ENCODE results near the gene RANBP3L. TPM values are rescaled to one million over a fixed set of nuclear protein-coding genes. Genes with fewer than 3 reads are reported as not detected.

RANBP3L gene
- total and polyA plus RNA-seq, 8 donors = 0.08 to 0.43 (median 0.23) TPM; not detected in 2

DNA sequence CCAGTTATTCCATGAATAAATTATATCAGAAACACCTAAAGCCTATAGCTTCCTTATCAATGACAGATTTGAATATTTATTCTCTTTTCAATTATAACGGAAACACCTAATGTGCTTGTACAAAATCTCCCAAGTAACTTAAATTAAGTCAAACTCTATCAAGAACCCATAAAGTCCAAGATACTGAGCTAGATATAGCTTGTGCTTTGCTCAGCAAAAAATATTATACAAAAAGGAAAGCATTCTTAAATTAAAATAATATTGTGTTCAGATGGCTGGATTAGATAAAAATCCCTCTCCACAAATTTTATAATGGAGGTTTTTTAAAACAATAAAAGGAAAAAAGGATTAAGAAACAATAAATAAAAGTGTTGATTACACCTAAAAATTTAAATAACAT is 83.7 kb downstream of the RANBP3L start:
- ATAC-seq (no peak), FAIRE-seq (peak; percentile 41), DNase-seq (no peak)
- peaks cover 0 to 3% (median 0%) of the 10 kb centered on the region in 3 donors for H3K4me1 ChIP-seq
- no peak for TF ChIP-seq CTCF (IDR thresholded peaks at IDR 0.05)
- 77 to 79% methylated on average over 1 of the region's 1 CpG for WGBS, 2 donors
- intact Hi-C loops (cut with DNase I) = no loop called here
- H3K36me3 ChIP-seq = peaks cover 0 to 50% (median 0%) of the 10 kb centered on the region in 3 donors
- H3K4me3 ChIP-seq = no peak overlapping the region
- H3K27ac ChIP-seq = no peak overlapping the region
- no peaks in the 10 kb centered on the region for H3K9me3 ChIP-seq
- no peaks in the 10 kb centered on the region for H3K27me3 ChIP-seq

- H3K9me3 ChIP-seq = no peaks in the 10 kb centered on the region
- no peak overlapping the region for H3K4me3 ChIP-seq
- intact Hi-C loops (cut with DNase I) = no loop called here
- 45 to 59% methylated on average over 1 of the region's 1 CpG for WGBS, 2 donors
- peaks cover 0 to 3% (median 0%) of the 10 kb centered on the region in 3 donors for H3K4me1 ChIP-seq
- peaks cover 0 to 45% (median 0%) of the 10 kb centered on the region in 3 donors for H3K36me3 ChIP-seq
- TF ChIP-seq CTCF (IDR thresholded peaks at IDR 0.05) = no peak
- no peaks in the 10 kb centered on the region for H3K27me3 ChIP-seq
- H3K27ac ChIP-seq = no peak overlapping the region
- FAIRE-seq (no peak), ATAC-seq (no peak), DNase-seq (no peak)
These were observed 84.1 kb downstream of the RANBP3L start for GRCh38 chr5:36217567-36217966.

GRCh38 chr5:36215910-36216309 is 85.8 kb downstream of the RANBP3L start:
- intact Hi-C loops (cut with DNase I) = no loop called here
- FAIRE-seq = no peak
- Histone ChIP-seq H3K4me3 (no peak overlapping the region), H3K27me3 (no peaks in the 10 kb centered on the region), H3K4me1 (peaks cover 0 to 3% (median 0%) of the 10 kb centered on the region in 3 donors), H3K36me3 (peaks cover 0 to 44% (median 0%) of the 10 kb centered on the region in 3 donors), H3K27ac (no peak overlapping the region), H3K9me3 (no peaks in the 10 kb centered on the region)
- DNase-seq = no peak
- ATAC-seq = no peak
- TF ChIP-seq CTCF (IDR thresholded peaks at IDR 0.05) = no peak
- WGBS, 2 donors = 69 to 80% methylated on average over 2 of the region's 2 CpGs

DNA sequence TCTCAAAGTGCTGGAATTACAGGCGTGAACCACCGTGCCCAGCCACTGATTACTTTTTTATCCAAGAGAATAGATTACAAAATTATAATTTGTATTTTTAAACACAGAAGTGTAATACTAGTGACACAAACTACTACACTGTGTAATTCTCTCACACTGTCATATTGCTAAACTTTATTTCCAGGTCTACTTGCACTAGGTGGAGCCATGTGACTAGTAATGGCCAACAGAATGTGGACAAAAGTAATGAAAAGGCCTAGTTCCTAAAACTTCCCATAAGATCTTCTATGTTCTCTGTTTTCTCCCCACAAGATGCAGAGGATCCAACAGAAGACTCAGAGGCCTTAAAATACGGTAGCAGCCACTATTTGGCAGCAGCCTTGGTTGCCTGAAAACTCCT is 87.3 kb downstream of the RANBP3L start:
- no peaks in the 10 kb centered on the region for H3K27me3 ChIP-seq
- H3K4me3 ChIP-seq = no peak overlapping the region
- H3K36me3 ChIP-seq = peaks cover 0 to 42% (median 0%) of the 10 kb centered on the region in 3 donors
- H3K4me1 ChIP-seq = peaks cover 0 to 3% (median 0%) of the 10 kb centered on the region in 3 donors
- DNase-seq (no peak), FAIRE-seq (no peak), ATAC-seq (peak in 3 of 4 donors; percentile 41 to 56 (median 54))
- no peak for TF ChIP-seq CTCF (IDR thresholded peaks at IDR 0.05)
- no peaks in the 10 kb centered on the region for H3K9me3 ChIP-seq
- intact Hi-C loops (cut with DNase I) = no loop called here
- H3K27ac ChIP-seq = no peak overlapping the region
- WGBS, 2 donors = 86 to 91% methylated on average over 3 of the region's 3 CpGs

- no peak for TF ChIP-seq CTCF (IDR thresholded peaks at IDR 0.05)
- 94 to 95% methylated on average over 3 of the region's 3 CpGs for WGBS, 2 donors
- ATAC-seq (no peak), DNase-seq (no peak), FAIRE-seq (peak; percentile 51)
- intact Hi-C loops (cut with DNase I) = no loop called here
- peaks cover 0 to 24% (median 0%) of the 10 kb centered on the region in 3 donors for H3K36me3 ChIP-seq
- no peak overlapping the region for H3K27ac ChIP-seq
- H3K4me1 ChIP-seq = no peaks in the 10 kb centered on the region
- H3K27me3 ChIP-seq = no peaks in the 10 kb centered on the region
- no peaks in the 10 kb centered on the region for H3K9me3 ChIP-seq
- no peak overlapping the region for H3K4me3 ChIP-seq
These were observed 92.0 kb downstream of the RANBP3L start for GRCh38 chr5:36209664-36210063.

Data from pancreas (tissue), 10 donors.